Kasumi-1 (cell line): ENCODE measurements around the gene CCDC24.

ENCODE experiments used
- DNase-seq, 2 experiments: peaks; one replicate each; lab custom pipeline; 2025; lab: John Stamatoyannopoulos, UW

CCDC24 gene

DNA sequence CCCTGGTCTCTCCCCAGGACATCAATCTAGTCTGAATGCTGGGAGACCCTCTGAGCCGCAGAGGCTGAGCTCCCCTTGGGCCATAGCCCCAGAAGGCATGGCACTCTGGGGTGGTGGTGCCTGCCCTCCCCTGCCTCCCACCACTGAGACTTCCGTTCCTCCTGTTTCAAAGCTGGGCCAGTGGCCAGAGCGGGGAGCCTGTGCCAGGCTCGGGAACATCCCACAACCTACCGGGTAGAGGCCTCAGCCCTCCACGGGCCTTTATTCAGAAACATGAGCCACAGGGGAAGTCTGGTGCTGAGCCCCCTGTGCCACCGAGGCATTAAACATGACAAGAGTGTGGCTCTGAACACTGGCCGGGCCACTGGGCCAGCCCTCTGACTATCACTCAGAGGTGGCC is 8.1 kb downstream of the CCDC24 start:
- DNase-seq = no peak

DNA sequence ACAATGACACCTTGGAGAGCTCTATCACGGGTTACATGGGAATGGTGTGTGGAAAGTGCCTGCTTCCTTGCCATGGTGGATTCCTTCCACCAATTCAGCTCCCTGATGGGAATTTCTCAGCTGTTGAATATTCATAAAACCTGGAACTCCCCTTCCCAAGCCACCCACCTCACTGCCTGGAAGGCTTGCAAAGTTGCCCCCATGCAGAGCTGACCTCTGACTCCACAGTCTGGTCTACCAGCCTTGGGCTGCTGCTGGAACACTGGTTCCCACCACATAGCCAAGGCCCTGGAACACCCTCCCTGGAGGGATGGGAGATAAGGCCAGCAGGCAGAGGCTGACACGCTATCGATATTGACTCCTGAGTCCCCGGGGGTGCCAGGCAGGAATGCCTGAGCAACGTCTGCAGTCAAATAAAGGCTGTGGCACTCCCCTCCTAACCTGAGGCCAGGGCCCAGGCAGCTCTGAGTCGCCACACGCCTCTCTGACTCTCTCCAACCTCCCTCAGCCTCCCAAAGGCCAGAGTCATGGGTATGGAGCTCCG is 8.8 kb downstream of the CCDC24 start:
- DNase-seq = no peak

- DNase-seq = no peak
Measured at GRCh38 chr1:44002165-44002564, 10.8 kb downstream of the CCDC24 start.

DNA sequence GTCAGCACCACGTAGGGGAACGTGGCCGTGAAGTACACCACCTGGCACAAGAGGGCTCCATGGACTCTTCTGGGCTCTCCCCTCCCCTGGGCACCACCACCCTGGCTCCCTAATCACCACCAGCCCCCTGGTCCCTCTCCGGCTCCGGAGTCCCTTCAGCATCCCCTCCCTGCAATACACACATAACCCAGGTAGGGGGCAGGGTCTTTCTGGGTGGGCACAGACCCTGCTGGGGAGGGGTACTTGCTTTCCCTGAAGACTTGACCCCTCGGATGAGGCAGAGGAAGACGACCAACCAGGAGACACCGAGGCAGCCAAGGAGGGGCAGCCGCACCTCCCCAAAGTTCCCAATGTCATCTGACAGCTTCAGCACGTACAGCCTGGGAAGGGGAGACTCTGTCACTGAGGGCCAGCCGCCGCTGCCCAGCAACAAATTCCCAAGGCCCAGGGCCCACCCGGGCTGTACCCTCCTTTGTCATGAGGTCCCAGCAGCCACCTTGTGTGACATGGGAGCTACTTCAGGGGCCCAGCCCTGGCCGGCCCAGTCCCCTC is 11.3 kb downstream of the CCDC24 start:
- no peak for DNase-seq

- no peak for DNase-seq
Measured at GRCh38 chr1:44008259-44008658, 16.9 kb downstream of the CCDC24 start.

- no peak for DNase-seq
Measured at GRCh38 chr1:44010935-44011471, 19.6 kb downstream of the CCDC24 start.

GRCh38 chr1:44012404-44012803 is 21.0 kb downstream of the CCDC24 start:
- no peak for DNase-seq

DNA sequence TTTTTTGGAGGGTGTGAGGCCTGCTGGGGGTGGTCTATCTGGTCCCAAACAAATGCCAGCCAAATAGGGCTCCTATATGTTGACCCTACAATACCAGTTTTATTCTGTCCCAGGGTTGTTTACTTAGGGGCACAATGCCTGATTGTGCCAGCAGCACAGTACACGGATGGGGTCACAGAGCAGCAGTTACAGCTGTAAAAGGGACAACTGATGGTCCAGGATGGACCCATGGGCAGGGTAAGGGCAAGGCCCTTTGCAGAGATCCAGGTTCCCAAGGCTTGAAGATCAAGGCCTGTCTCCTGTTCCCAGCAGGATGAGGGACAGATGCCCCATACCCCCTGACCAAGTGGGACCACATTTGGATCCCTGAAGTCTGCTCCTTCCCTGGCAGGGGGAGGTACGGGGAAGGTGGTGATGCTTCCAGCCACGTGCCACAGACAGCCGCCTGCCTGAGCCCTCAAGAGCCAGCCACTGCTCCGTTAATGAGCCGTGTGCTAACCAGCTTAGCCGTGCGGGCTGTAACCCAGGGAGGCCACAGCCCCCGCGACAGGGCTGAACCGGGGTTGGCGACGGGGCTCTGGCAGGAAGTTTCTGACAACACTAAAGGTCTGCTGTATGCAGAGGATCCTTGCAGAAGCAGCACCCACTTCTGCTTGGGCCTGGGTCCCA is 21.7 kb downstream of the CCDC24 start:
- DNase-seq = peak; percentile 34 to 63

GRCh38 chr1:44013949-44014348 is 22.6 kb downstream of the CCDC24 start:
- no peak for DNase-seq

DNA sequence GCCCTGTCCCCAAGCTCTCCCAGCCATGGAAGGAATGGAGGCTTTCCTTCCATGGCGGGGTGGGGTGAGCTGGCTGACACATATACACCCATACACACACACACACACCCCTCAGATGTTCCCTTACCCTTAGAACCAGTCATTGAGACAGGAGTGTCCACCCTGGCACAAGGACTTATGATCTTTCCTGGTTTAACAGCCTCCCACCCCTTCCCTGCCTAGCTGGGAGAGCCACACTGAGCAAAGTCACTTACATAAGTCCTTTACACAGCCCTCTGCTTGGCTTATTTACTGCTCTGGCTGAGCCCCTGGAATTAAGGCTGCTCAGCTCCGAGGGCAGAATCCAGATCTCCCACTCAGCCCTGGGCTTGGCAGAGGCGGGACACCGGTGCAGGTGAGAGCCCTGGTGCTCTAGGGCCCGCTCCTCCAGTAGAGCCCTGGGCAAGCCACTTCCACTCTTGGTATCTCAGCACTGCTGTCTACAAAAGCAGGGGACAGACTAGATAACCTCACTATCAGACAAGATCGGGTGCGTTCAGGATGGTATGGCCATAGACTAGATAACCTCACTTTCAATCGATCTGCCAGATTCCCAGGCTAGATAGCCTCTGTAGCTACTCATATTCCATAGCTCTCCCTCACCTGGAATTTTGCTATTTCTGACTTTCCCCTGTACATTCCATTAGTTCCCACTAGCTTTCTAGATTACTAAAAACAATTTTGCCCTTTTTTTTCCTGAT is 23.1 kb downstream of the CCDC24 start:
- DNase-seq = no peak

- DNase-seq = no peak
Measured at GRCh38 chr1:44015206-44015605, 23.8 kb downstream of the CCDC24 start.

GRCh38 chr1:44016041-44016889 is 24.9 kb downstream of the CCDC24 start:
- DNase-seq = no peak

- no peak for DNase-seq
Measured at GRCh38 chr1:44016890-44017400, 25.5 kb downstream of the CCDC24 start.

DNA sequence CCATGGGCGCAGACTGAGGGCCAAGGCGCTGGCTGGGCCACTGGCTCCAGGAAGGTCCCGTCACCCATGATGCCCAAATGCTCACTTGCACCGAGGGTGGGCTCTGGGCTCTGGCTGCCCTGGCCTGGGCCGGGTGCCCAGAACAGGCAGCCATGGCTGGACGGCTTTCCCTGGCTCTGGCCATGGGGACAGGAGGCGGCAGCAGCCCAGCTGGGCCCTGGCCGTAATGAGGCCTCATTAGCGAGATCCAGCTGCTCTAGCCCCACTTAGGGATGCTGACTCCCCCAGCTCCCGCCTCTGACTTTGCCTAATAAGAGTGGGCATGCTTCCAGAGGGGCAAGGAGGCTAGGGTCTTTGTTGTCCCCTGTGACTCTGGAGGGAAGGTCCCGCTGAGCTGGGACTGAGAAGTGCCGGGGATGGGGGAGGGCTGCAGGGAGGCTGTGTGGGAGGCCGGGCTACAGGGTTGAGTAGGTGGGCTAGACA is 28.1 kb downstream of the CCDC24 start:
- DNase-seq = no peak

- DNase-seq = no peak
Measured at GRCh38 chr1:44020464-44020863, 29.1 kb downstream of the CCDC24 start.

DNA sequence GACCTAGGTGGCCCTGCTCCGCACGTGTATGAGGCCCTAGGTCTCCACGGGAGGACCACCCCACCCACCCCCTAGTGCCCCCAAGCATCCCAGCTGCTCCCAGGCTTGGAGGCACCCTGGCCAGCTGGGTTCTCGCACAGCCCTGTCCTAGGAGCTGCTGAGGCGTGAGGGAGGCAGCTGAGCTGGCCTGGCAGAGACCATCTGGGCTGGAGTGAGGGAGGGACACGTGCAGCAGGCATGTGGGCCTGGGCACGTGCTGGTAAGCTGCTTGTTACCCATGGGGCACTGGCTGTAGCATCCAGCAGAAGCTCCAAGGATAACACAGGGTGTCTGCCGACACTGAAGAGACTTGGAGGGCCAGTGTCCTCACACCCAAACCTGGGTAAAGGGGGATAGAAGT is 29.8 kb downstream of the CCDC24 start:
- no peak for DNase-seq

- DNase-seq = no peak
Measured at GRCh38 chr1:44021581-44022321, 30.4 kb downstream of the CCDC24 start.

DNA sequence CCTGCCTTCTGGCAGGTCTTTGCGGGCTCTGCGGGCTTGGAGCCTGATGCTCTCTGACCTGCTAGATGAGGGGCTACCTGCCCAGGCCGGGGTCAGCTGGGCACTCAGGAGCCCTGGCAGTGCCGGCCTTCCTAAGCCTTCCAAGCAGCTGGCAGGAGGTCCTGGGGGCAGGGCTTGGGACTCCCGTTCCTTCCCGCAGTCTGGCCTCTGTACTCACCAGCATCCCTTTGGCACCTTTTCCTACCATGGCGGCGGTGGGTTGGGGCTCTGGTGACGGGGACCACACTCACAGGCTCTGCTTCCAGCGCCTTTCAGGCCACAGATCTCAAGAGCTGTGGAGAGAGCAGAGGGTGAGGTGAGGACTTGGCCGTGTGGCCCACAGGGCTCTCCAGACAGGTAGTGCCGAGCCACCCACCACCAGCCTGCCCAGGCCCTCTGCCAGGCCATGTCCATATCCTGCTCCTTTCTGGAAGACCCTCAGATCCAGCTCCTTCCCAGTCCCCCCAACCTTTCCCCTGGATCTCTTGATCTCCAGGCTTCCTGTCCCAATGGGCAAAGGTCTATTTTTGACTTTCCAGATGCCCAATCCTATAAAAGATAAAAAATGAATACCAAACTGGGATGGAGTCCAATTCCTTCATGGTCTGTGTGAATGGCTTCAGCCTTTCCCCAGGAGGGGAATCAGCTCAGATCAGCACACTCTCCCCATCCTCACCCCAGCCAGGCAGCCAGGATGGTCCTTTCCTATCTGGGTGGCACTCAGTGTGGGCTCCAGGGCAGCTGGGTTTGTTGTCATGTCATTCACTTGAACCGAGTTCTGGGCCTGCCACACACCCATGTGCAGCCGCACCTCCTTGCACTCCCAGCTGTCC is 32.9 kb downstream of the CCDC24 start:
- no peak for DNase-seq

DNA sequence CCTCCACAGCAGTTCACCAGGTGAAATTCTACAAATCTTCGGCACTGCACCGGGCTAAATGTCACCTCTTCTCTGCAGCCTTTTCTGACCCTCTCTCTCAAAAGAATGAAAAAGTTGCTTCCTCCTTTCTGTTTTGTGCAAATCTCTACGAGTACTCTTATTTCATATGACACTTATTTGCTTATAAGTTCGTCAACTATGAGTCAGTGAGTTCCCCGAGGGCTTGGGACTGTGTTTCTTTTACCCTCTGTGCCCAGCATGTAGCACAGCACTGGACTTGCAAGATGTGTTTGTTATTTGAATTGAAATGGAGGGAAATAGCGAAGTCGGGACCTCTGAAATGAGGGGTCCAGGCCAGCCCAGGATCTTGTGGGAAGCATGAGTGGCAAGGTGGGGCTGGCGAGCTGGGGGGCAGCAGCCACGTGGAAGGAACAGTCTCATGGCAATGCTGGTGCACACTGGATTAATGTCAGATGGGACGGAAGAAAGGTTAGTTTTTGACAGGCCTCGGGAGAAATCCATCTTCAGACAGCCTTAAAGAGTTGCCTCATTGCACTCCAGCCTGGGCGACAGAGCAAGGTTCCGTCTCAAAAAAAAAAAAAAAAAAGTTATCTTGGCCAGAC is 33.6 kb downstream of the CCDC24 start:
- DNase-seq = no peak
